GM19025 (cell line): ENCODE results near the gene HLA-DPB1.

ENCODE experiments used
- ATAC-seq: cut with Tn5 transposase; IDR thresholded peaks from one replicate; pipeline ENCODE4 v1.9.1; 2021; ENCODE audit warnings: mild to moderate bottlenecking, low read depth, moderate library complexity; ENCODE audit not compliant: unreplicated experiment

The HLA-DPB1 gene

DNA sequence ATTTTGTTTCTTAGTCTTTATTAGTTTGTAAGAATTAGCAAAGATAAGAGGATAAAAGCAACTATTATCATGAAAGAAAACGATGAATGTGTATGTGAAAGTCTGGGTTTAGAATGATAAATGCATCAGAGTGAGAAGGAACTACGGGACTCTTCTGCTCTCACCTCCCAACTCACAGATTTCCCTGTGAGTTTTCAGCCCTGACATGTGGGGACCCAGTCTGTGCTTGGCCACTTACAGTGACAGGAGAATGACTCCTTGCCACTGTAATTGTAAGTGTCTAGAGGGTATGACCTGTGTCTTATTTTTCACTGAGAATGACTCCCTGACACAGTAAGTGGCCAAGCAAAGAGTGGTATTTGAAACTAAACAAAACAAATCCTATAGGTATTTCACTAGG lies 4.9 kb upstream of the HLA-DPB1 start:
- no peak for ATAC-seq

DNA sequence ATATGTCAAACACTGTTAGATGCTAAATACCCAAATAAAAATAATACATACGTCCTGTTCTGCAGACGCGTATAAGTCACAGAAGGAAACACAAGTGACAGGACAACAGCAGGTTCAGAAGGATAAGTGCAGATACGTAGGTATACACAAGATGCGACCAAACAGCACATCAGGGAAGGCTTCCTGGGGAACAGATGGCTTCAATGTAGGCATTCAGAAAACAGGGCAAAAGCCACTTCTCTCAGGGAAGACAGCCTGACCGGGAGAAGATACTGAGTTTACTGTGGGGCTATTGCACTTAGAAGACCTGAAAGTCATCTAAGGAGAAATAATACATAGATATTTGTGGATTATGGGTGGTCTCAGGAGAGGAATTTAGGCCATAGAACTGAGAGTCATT lies 4.2 kb upstream of the HLA-DPB1 start:
- ATAC-seq = no peak

DNA sequence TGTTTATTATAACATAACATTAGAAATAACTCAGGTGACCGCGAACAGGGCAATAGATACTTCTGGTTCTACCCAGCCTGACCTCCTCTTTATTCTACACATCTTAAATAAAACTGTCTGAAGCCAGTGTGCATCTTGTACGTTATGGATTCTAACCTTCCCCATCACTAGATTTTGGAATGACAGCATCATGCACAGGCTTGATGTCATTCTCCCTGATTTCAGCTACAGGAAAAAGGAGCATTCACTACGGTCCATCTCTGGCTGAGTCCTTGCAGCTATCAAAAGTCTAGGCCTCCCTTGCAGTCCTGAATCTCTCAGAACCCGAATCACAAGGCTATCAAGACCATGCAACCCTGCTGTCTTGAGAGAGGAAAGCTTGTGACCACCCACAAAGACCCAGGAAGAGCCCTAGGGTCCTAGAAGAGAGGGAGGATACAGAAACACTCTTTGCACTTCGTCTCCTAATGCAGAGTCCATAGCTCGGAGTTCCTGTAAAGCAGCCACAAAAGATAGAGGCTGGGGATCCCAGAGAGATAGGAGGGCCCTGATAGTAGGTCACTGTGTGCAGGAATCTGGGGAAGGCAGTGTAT lies 3.2 kb upstream of the HLA-DPB1 start:
- ATAC-seq = no peak

DNA sequence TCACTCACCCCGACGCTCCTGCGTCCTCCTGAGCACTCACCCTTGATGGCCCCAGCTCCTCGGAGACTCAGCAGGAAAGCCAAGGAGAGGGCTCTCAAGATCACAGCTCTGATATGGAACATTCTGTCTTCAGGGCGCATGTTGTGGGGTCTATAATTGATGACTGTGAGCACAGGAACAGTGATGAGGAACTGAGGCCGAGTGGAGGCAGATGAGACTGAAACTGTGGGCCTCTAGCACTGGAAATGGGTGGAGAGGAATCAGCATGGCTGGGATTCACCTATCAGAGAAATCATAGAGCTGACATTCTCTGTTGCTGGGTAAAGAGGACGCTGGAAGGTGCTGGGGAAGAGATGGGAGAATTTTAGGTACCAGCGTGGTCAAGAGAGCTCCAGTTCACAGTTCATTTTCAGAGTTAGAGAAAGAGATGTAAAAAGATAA lies 2.3 kb upstream of the HLA-DPB1 start, which contains the start of gene HLA-DPA1:
HLA-DPA1 (minus strand) TSS at position 219 of the 441 bp plus-strand sequence.
- peak; percentile 54 for ATAC-seq

DNA sequence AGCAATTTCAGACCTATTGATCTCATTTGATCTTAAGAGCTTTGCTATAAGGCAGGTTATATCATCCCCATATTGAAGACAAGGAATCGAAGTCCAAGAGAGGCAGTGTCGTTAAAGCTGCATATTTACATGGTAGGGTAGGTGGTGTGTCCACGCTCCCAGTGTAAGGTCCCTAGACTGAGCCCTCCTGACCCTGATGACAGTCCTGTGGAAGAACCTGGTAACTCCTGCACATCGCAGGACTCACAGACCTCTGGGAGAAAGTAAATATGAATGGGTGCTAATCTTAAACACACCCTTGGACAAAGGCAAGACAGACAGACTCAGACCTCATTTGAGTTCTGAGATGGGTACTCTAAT lies 602 bp upstream of the HLA-DPB1 start:
- no peak for ATAC-seq

DNA sequence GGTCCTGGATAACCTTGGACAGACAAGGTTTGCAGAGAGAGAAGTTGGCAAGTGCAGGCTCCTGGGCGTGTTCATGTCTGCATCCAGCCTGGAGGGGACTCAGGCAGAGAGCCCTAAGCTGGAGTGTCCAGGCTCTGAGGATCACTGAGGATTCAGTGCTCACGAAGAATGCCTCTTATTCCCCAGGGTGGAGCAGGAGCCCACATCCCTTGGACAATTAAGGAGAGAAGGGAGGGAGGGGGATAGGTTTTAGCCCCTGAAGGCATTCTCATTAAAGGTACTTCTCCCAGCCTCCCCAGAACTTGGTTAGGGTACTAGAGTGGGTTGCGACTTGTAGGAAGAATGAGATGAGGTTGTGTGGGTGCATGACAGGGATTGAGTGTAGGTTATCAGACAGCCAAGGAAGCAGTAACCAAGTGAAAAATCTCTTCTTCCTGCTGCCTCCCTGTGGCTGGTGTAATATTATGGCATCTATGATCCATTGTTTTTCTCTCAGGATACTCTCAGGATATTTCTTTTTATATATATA lies 680 bp downstream of the HLA-DPB1 start:
- no peak for ATAC-seq

DNA sequence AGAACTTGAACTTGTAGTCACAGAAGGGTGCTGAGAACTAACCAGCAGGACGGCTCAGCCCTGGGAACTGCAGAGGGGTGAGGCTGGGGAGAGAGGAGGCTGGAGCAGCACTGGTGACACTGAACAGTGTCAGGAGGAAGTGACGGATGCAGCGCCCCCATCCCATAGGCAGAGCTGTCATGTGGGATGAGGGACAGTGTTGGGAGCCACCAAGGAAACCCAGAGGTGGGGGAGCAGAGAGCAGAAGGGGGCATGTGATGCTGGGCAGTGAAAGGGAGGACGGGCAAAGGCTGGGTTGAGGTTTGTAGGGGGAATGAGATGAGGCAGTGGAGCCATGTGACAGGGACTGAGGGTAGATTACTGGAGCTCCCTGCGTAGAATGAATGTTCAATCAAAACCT lies 2.1 kb downstream of the HLA-DPB1 start:
- no peak for ATAC-seq

DNA sequence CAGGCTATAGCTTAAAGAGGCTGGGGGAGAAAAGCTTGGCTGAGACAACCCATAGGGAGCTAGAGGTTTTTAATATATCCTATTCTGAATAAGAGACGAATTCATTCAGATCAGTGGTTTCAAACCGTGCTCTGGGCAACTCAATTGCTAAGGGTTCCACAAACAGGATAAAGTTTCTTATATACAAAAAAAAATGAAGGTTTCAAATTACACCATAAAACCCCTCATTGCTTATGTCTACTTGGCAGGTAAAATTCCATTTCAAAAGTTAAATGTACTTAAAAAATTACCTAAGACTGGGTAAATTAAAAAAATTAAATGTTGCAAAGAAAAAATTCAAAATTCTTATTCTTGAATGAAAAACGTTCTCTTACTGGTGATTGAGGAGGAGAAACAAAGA lies 2.7 kb downstream of the HLA-DPB1 start:
- ATAC-seq = no peak

DNA sequence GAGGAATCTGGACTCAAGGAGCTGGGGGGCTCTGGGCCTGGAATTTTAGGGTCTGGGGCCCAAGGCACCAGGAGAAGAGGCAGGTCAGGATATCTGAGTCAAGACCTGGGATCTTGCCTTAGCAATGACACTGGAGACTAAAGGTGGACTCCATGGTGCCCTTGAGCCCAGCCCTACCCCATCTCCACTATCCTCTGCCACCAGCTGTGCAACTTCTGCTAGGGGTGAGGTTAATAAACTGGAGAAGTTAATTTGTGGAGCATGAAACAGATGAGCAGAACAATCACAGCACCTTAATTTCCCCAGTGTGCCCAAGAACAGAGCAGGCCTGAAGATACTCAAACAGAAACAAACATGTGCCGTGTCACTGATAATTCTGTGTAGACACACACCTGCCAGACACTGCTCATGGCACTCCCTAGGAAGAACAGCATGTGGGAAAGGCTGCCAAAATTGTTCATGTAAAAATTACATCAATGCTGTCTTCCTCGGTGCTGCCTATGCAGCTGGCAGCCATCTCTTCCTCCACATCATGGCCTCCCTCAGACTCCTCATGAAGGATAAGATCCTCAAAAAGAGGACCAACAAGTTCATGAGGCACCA lies 3.2 kb downstream of the HLA-DPB1 start:
- ATAC-seq = no peak

DNA sequence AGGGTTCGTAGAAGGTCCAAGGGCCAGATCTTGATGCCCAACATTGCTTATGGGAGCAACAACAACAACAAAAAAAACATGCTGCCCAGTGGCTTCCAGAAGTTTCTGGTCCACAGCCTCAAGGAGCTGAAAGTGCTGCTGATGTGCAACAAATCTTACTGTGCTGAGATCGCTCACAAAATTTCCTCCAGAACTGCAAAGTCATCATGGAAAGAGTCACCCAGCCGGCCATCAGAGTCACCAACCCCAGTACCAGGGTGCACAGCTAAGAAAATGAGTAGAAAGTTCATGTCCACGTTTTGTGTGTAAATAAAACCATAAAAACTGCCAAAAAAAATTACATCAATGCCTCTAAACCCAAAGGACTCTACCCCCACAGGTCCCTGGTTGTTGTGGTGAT lies 3.8 kb downstream of the HLA-DPB1 start:
- no peak for ATAC-seq

DNA sequence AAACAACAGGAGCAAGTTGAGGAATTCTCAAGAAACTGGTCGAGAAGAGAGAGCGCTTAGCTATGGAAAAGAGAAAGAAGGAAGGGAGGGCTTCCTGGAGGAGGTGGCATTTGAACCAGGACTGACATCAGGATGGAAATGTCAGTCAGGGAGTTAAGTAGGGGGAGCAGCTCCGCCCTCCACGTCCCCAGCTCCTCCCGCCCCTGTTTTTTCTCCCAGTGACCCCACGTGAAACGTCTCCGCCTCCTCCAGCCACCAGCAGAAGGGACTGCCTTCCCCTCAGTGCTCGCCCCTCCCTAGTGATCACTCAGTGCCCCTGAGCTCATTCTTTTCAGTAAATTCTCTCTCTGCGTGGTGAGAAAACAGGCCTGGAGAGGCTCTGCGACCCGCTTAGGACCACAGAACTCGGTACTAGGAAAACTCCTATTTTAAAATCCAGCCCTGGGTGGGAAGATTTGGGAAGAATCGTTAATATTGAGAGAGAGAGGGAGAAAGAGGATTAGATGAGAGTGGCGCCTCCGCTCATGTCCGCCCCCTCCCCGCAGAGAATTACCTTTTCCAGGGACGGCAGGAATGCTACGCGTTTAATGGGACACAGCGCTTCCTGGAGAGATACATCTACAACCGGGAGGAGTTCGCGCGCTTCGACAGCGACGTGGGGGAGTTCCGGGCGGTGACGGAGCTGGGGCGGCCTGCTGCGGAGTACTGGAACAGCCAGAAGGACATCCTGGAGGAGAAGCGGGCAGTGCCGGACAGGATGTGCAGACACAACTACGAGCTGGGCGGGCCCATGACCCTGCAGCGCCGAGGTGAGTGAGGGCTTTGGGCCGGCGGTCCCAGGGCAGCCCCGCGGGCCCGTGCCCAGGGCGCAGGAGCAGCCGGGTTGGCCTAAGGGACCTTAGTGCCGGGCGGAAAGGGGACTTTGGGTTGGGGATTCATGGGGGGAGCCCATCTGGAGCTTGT lies 4.6 kb downstream of the HLA-DPB1 start:
- ATAC-seq = no peak

DNA sequence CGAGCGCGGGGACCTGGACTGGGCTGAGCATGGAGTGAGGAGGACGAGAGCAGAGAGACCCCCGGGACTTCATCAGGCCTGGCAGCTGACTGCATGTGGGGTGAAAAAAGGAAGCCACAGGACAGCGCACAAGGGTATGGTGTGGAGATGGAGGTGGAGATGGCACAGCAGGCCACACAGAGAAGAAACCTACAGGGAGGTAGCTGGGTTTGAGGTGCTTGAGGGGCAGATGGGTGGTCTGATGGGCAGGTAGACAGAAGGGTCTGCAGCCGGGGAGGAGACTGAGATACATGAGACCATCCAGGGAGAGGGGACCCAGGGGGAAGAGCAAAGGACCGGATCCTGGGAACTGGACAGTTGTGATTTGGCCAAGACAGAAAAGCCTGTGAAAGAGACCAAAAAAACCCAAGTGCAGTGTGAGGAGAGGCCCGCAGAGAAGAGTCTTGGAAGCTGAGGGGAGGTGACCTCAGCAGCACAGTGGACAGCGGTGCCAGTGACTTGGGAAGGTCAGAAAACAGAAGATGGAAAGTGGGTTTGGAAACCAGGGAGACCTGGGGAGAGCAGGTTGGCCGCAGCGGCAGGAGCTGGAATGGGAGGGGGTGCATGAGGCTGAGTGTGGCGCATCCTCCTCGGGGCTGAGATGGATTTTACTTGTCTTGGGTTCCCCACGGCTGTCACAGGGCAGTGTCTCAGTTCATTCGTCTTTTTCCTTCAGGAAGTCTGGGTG lies 5.5 kb downstream of the HLA-DPB1 start:
- ATAC-seq = no peak

DNA sequence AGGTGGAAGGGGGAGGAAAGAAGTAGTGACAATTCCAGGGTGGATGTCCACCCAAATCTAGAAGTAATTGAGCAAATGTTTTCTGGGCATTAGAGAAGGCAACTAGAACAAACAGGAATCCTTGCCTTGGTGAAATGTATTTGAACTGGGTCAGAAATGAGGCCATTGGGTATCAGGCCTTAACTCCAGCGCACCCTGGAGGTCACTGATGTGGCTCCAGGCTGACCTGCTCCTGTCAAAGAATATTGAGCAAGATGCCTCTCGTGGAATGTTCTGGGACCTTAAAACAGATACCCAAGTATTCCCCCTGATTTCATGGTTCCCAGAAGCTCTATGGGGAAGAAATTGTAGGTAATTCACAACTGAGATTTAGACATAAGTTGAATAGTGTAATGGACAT lies 6.9 kb downstream of the HLA-DPB1 start:
- ATAC-seq = no peak

DNA sequence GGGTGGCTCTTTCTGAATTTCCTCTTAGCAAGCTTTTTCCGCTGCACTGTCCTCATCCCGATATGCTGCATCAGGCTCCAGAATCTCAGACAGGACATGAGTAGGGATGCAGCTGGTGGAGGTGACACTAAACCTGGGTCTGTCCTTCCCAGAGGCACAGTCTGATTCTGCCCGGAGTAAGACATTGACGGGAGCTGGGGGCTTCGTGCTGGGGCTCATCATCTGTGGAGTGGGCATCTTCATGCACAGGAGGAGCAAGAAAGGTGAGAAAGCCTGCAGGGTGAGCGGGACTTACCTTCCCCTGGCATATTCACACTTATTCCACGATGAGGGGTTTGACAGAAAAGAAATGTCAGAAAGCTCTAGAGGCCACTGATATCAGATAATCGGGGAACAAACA lies 9.8 kb downstream of the HLA-DPB1 start:
- ATAC-seq = no peak

DNA sequence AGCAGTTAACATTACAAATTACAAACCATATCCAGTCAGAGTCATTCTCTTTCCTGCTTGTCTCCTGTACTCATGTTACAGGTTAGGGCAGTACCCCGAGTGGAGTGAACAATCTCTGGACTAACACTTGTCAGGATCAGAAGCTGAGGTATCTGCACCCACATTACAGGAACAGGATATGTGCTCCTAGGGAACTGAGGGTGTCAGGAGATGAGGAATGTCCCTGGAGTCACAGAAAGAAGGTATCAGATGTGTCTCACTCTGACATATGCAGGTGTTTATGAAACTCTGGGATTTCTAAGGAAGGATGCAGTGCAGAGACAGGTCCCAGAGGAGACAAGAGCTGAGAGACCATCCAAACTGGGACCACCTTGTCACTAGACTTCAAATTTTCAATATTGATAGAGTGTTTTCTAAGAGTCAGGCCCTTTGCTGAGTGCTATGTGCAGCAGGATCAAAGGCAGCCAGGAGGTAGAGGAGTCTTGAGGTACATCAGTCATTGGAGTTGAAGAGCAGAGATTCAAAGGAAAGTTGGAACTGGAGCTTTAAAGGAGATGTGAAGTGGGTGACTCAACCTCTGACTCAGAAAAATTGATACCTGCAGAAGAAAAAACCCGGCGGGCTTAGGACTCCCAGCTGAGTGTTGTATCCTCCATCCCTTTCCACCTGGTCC lies 12.6 kb downstream of the HLA-DPB1 start:
- ATAC-seq = no peak

DNA sequence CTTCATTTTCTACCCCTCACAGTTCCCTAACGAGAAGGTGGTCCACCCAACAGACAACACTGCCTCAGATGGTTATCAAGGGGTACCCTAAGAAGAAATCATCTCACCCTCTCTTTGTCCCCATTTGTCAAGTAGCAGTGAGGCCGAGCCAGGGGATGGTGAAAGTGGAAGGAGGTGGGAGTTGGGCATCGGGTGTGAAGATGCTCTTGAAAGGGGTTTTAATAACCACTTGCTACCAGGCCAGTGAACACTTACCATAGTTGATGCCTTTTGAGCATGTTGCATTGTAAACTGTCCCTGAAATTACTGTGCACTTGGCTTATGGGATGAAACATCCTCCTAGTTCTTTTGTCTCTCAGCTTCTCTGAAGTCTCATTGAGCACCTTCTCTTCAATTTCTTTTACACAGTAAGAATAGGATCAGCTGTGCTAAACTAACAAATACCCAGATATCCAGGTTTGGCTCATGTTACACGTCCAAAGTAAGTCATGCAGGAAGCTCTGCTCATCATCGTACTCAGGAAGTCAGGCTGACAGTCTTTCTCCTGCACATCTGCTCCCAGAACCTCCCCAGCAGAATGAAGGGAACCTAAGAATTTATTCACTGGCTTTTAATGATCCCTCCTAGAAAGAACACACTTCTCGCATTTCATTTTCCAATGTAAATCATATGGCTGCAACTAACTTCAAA lies 13.3 kb downstream of the HLA-DPB1 start:
- ATAC-seq = no peak

DNA sequence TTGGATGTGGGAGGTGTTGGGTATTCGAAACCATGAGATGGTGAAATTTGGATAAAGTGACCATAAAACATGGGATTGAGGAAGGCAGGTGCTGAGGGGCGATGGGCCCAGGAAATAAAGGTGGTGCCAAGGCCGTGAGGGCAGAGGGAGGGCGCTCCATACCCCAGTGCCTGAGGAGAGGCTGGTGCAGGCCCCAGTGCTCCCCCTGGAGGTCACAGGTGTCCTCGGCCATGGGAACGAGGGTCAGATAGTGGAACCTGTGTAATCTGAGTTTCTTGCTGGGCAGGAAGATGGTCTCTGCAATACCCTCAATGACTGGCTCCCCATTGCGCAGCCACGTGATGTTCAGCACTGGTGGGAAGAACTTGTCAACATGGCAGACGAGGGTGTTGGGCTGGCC lies 16.2 kb downstream of the HLA-DPB1 start:
- ATAC-seq = no peak

DNA sequence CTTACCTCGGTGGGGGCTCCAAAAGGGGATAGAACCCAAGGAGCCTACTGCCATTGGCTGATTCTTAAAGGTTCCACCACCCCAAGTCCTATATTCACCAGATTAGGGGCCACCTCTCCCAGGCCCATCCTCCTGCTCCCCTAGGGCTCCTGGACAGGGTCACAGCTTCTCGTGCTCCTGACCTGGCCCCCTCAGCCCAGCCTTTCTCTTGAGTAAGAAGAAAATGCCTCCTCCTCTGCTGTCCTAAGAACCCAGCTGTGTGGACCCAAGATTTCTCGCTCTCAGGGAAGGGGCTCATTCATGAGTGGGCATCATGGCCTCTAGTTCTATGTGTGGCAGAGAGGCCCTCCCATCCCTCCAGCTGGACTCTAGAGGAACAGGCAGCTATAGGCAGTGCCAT lies 16.6 kb downstream of the HLA-DPB1 start:
- ATAC-seq = no peak

DNA sequence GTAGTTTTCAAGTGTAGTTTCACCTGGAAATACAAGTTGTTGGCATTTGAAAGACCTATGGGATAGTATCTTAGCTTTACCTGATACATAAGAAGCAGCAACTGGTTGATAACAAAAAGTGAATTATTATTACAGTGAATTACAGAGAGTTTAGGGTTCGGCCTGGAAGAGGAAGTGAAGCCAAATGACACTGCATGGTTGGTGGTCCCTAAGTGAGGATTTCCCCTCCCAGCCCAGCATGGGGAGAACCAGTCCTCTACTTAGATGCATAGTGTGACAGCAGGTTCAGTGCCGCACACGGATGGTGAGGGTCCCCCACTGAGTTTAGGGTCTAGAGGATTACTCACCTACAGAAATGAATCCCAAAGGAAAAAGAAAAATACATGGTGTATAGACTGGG lies 18.1 kb downstream of the HLA-DPB1 start:
- ATAC-seq = no peak

DNA sequence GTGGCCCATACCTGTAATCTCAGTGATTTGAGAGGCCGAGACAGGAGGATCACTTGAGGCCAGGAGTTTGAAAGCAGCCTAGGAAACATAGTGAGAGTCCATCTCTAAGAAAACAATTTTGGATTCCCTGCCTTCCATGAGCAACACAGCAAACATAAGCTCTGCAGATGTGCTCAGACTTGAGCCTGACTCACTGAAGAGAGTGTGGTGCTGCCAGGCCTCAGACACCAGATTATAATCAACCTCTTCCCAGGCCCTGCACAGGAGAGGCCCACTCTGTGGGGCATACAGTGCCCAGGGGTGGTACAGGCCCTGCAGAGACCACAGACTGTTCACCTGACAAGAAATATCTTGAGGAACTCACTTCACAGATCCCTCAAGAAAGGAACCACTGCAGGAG lies 19.9 kb downstream of the HLA-DPB1 start:
- ATAC-seq = no peak
